OCI-LY1 (cell line): ENCODE results near the gene GALNT17.

Experiments
- CTCF ChIP-seq: fragments of 200-600 bp; sonication (generic), shearing (Covaris generic); IDR thresholded peaks from 2 replicates; pipeline ENCODE4 v1.5.1; 2017; ENCODE audit warnings: mild to moderate bottlenecking, antibody characterized with exemption, low read length, moderate library complexity, mixed read lengths
- EZH2 ChIP-seq: fragments of 200-600 bp; sonication (generic), shearing (Covaris generic); IDR thresholded peaks from 2 replicates; pipeline ENCODE4 v1.8.0; 2017; ENCODE audit warnings: borderline replicate concordance, mixed run types, mild to moderate bottlenecking, antibody characterized with exemption, low read length, moderate library complexity, mixed read lengths

- TF ChIP-seq CTCF: no peak
- TF ChIP-seq EZH2: no peak
These were observed 574.6 kb downstream of the GALNT17 start for GRCh38 chr7:71706597-71706975.
